NCI-H146 treated with DMSO at 0.1 percent for 48 hours (cell line): ENCODE data around the gene S100A7A.

ENCODE experiments used
- DNase-seq: peaks from one replicate; lab custom pipeline; 2025; ENCODE audit not compliant: unreplicated experiment; lab: John Stamatoyannopoulos, UW

Gene S100A7A

GRCh38 chr1:153415850-153416570, at the start of gene S100A7A:
S100A7A (plus strand) TSS chr1:153416520; CDS start chr1:153418083, 1,563 bp downstream.
- DNase-seq = no peak

- no peak for DNase-seq
Measured at GRCh38 chr1:153367090-153367489, 49.2 kb upstream of the S100A7A start.

- DNase-seq = no peak
Measured at GRCh38 chr1:153368495-153368894, 47.8 kb upstream of the S100A7A start.

GRCh38 chr1:153370146-153370545, 46.2 kb upstream of the S100A7A start:
- no peak for DNase-seq

GRCh38 chr1:153371231-153371630, 45.1 kb upstream of the S100A7A start:
- no peak for DNase-seq

- DNase-seq = no peak
Measured at GRCh38 chr1:153372571-153372970, 43.7 kb upstream of the S100A7A start.

GRCh38 chr1:153374071-153374470, 42.2 kb upstream of the S100A7A start:
- no peak for DNase-seq

GRCh38 chr1:153375511-153375910, 40.8 kb upstream of the S100A7A start, which contains the start of gene S100A12:
S100A12 (minus strand) TSS chr1:153375621; CDS start chr1:153374592, 1,029 bp downstream.
- DNase-seq = no peak

GRCh38 chr1:153379591-153379990, 36.7 kb upstream of the S100A7A start:
- no peak for DNase-seq

- DNase-seq = no peak
Measured at GRCh38 chr1:153380711-153381110, 35.6 kb upstream of the S100A7A start.

- no peak for DNase-seq
Measured at GRCh38 chr1:153384958-153385580, 31.3 kb upstream of the S100A7A start.

GRCh38 chr1:153386500-153386901, 29.8 kb upstream of the S100A7A start:
- no peak for DNase-seq

- no peak for DNase-seq
Measured at GRCh38 chr1:153387001-153387400, 29.3 kb upstream of the S100A7A start.

- DNase-seq = no peak
Measured at GRCh38 chr1:153387785-153388184, 28.5 kb upstream of the S100A7A start.

- no peak for DNase-seq
Measured at GRCh38 chr1:153389401-153389800, 26.9 kb upstream of the S100A7A start.

GRCh38 chr1:153389973-153390879, 26.1 kb upstream of the S100A7A start:
- DNase-seq = no peak

- no peak for DNase-seq
Measured at GRCh38 chr1:153390938-153391710, 25.2 kb upstream of the S100A7A start, which contains the start of gene S100A8. S100A8 (minus strand) TSS chr1:153391073; CDS start chr1:153390535, 538 bp downstream.

GRCh38 chr1:153392258-153392657, 24.1 kb upstream of the S100A7A start:
- DNase-seq = no peak

- no peak for DNase-seq
Measured at GRCh38 chr1:153392822-153393221, 23.5 kb upstream of the S100A7A start.

GRCh38 chr1:153393926-153394325, 22.4 kb upstream of the S100A7A start:
- DNase-seq = no peak

- no peak for DNase-seq
Measured at GRCh38 chr1:153394391-153394790, 21.9 kb upstream of the S100A7A start.
